ENCODE measurements around the gene TIPARP. TPM values are rescaled to one million over a fixed set of nuclear protein-coding genes. Genes with fewer than 3 reads are reported as not detected.
"Not testable (repeated sequence)": the region's sequence is repeated elsewhere in the genome, so short reads cannot be mapped to it uniquely, and the experiment has no call there.

TIPARP gene
- total RNA-seq, 1 donor from 2014 or later = 62.6 TPM

GRCh38 chr3:156737049-156737448 is 62.7 kb downstream of the TIPARP start:
- intact Hi-C loops (cut with micrococcal nuclease) = not testable (repeated sequence)

- intact Hi-C loops (cut with micrococcal nuclease) = no loop called here
Observed at GRCh38 chr3:156738251-156738650, 63.9 kb downstream of the TIPARP start.

- intact Hi-C loops (cut with micrococcal nuclease) = no loop called here
Observed at GRCh38 chr3:156739976-156740375, 65.6 kb downstream of the TIPARP start.

- intact Hi-C loops (cut with micrococcal nuclease) = not testable (repeated sequence)
Observed at GRCh38 chr3:156740581-156740980, 66.2 kb downstream of the TIPARP start.

- intact Hi-C loops (cut with micrococcal nuclease) = no loop called here
Observed at GRCh38 chr3:156741935-156742334, 67.5 kb downstream of the TIPARP start.

- intact Hi-C loops (cut with micrococcal nuclease) = no loop called here
Observed at GRCh38 chr3:156742401-156742800, 68.0 kb downstream of the TIPARP start.

- intact Hi-C loops (cut with micrococcal nuclease) = no loop called here
Observed at GRCh38 chr3:156743859-156744258, 69.5 kb downstream of the TIPARP start.

- intact Hi-C loops (cut with micrococcal nuclease) = no loop called here
Observed at GRCh38 chr3:156744631-156745030, 70.2 kb downstream of the TIPARP start.

GRCh38 chr3:156745766-156746165 is 71.4 kb downstream of the TIPARP start:
- intact Hi-C loops (cut with micrococcal nuclease) = no loop called here

- intact Hi-C loops (cut with micrococcal nuclease) = no loop called here
Observed at GRCh38 chr3:156747046-156747445, 72.7 kb downstream of the TIPARP start.

- intact Hi-C loops (cut with micrococcal nuclease) = no loop called here
Observed at GRCh38 chr3:156749244-156749643, 74.9 kb downstream of the TIPARP start.

- intact Hi-C loops (cut with micrococcal nuclease) = no loop called here
Observed at GRCh38 chr3:156750191-156750873, 75.9 kb downstream of the TIPARP start.

GRCh38 chr3:156750874-156751245 is 76.5 kb downstream of the TIPARP start:
- intact Hi-C loops (cut with micrococcal nuclease) = no loop called here

- intact Hi-C loops (cut with micrococcal nuclease) = no loop called here
Observed at GRCh38 chr3:156751461-156752025, 77.2 kb downstream of the TIPARP start.

Other genes with a start within 250 kb of the TIPARP start
- 163 and 164 TPM in 2 replicates for gene SSR3, start 119.5 kb upstream of the TIPARP start, total RNA-seq
- gene LEKR1, start 151.8 kb downstream of the TIPARP start, total RNA-seq = 0.70 and 0.73 TPM in 2 replicates